Measurements from ENCODE around the gene GFRA3. TPM values are rescaled to one million over a fixed set of nuclear protein-coding genes. Genes with fewer than 3 reads are reported as not detected.

The GFRA3 gene
- total and polyA plus RNA-seq, 2 donors = 2.4 to 3.3 TPM

Other genes with a start within 250 kb of the GFRA3 start
- 107 TPM for gene FAM13B, start 241.5 kb downstream of the GFRA3 start, total RNA-seq
- 32.6 TPM for gene FAM13B, start 241.5 kb downstream of the GFRA3 start, polyA plus RNA-seq
- gene WNT8A, start 190.6 kb downstream of the GFRA3 start, total RNA-seq = not detected
- not detected for gene WNT8A, start 190.6 kb downstream of the GFRA3 start, polyA plus RNA-seq
- 6.7 TPM for gene NME5, start 135.2 kb downstream of the GFRA3 start, total RNA-seq
- gene NME5, start 135.2 kb downstream of the GFRA3 start, polyA plus RNA-seq = 1.7 TPM
- gene BRD8, start 96.0 kb downstream of the GFRA3 start, total RNA-seq = 45.8 TPM
- 33.9 TPM for gene BRD8, start 96.0 kb downstream of the GFRA3 start, polyA plus RNA-seq
- gene KIF20A, start 95.5 kb downstream of the GFRA3 start, total RNA-seq = 25.4 TPM
- gene KIF20A, start 95.5 kb downstream of the GFRA3 start, polyA plus RNA-seq = 0.43 TPM
- 44.1 TPM for gene CDC23, start 61.3 kb downstream of the GFRA3 start, total RNA-seq
- 20.1 TPM for gene CDC23, start 61.3 kb downstream of the GFRA3 start, polyA plus RNA-seq
- gene CDC25C, start 57.2 kb upstream of the GFRA3 start, total RNA-seq = 6.1 TPM
- 0.13 TPM for gene CDC25C, start 57.2 kb upstream of the GFRA3 start, polyA plus RNA-seq
- 20.3 TPM for gene FAM53C, start 63.6 kb upstream of the GFRA3 start, total RNA-seq
- 22.9 TPM for gene FAM53C, start 63.6 kb upstream of the GFRA3 start, polyA plus RNA-seq
- gene KDM3B, start 78.1 kb upstream of the GFRA3 start, total RNA-seq = 68.7 TPM
- 36.2 TPM for gene KDM3B, start 78.1 kb upstream of the GFRA3 start, polyA plus RNA-seq
- gene REEP2, start 164.4 kb upstream of the GFRA3 start, total RNA-seq = 5.3 TPM
- 17.6 TPM for gene REEP2, start 164.4 kb upstream of the GFRA3 start, polyA plus RNA-seq
- 12.8 TPM for gene EGR1, start 190.9 kb upstream of the GFRA3 start, total RNA-seq
- gene EGR1, start 190.9 kb upstream of the GFRA3 start, polyA plus RNA-seq = 438 TPM

All from urinary bladder (tissue), 2 donors.